MM.1S (cell line): ENCODE measurements around the gene ETAA1.

Experiments used
- DNase-seq: peaks from one replicate; pipeline ENCODE4 v3.0.0-alpha.2; 2015
- H2AFZ ChIP-seq: fragments of 300-600 bp; sonication (generic); 2 replicates; pipeline ENCODE4 v1.6.0; 2016; ENCODE audit warnings: antibody characterized with exemption, low read length
- H3F3A ChIP-seq: fragments of 300-600 bp; sonication (generic); 2 replicates; pipeline ENCODE4 v1.6.1; 2016; ENCODE audit warnings: mild to moderate bottlenecking, antibody characterized with exemption, low read length, moderate library complexity, mixed read lengths; ENCODE audit not compliant: insufficient read depth
- H3K27ac ChIP-seq: fragments of 300-600 bp; sonication (generic); 2 replicates; pipeline ENCODE4 v1.5.1; 2016; ENCODE audit warnings: mild to moderate bottlenecking, low read length
- H3K27me3 ChIP-seq: fragments of 300-600 bp; sonication (generic); replicated peaks from 2 replicates; pipeline ENCODE4 v1.6.0; 2016; ENCODE audit warnings: low read length; ENCODE audit not compliant: insufficient read depth
- H3K36me3 ChIP-seq: fragments of 300-600 bp; sonication (generic); replicated peaks from 2 replicates; pipeline ENCODE4 v1.6.1; 2016; ENCODE audit warnings: mild to moderate bottlenecking, low read length, mixed read lengths; ENCODE audit not compliant: insufficient read depth
- H3K4me1 ChIP-seq: fragments of 300-600 bp; sonication (generic); 2 replicates; pipeline ENCODE4 v1.6.1; 2016; ENCODE audit warnings: low read length, mixed read lengths
- H3K4me2 ChIP-seq: fragments of 300-600 bp; sonication (generic); 2 replicates; pipeline ENCODE4 v1.6.0; 2016; ENCODE audit warnings: low read depth, low read length
- H3K4me3 ChIP-seq: fragments of 300-600 bp; sonication (generic); 2 replicates; pipeline ENCODE4 v1.5.1; 2016; ENCODE audit warnings: low read length, mixed read lengths
- H3K79me2 ChIP-seq: fragments of 300-600 bp; sonication (generic); 2 replicates; pipeline ENCODE4 v1.6.1; 2016; ENCODE audit warnings: mixed run types, low read length, mixed read lengths
- H3K9ac ChIP-seq: fragments of 300-600 bp; sonication (generic); 2 replicates; pipeline ENCODE4 v1.6.1; 2016; ENCODE audit warnings: low read length, mixed read lengths
- H3K9me2 ChIP-seq: fragments of 300-600 bp; sonication (generic); replicated peaks from 2 replicates; pipeline ENCODE4 v1.6.1; 2016; ENCODE audit warnings: mild to moderate bottlenecking, low read length, mixed read lengths; ENCODE audit not compliant: insufficient read depth
- H3K9me3 ChIP-seq: fragments of 300-600 bp; sonication (generic); replicated peaks from 2 replicates; pipeline ENCODE4 v1.6.1; 2016; ENCODE audit warnings: mild to moderate bottlenecking, low read length, mixed read lengths; ENCODE audit not compliant: insufficient read depth
- H4K20me1 ChIP-seq: fragments of 300-600 bp; sonication (generic); 2 replicates; pipeline ENCODE4 v1.6.1; 2016; ENCODE audit warnings: mild to moderate bottlenecking, low read length, moderate library complexity, mixed read lengths; ENCODE audit not compliant: insufficient read depth
- CTCF ChIP-seq: fragments of 300-600 bp; sonication (generic); IDR thresholded peaks from 2 replicates; pipeline ENCODE4 v1.5.1; 2016; ENCODE audit warnings: antibody characterized with exemption, low read length, mixed read lengths
- EZH2 ChIP-seq: fragments of 300-600 bp; sonication (generic); optimal IDR thresholded peaks from 2 replicates; pipeline ENCODE3; 2017; ENCODE audit warnings: low read depth, mild to moderate bottlenecking, antibody characterized with exemption, low read length, mixed read lengths
- EZH2phosphoT487 ChIP-seq: fragments of 300-600 bp; sonication (generic); IDR thresholded peaks from 2 replicates; pipeline ENCODE4 v1.6.1; 2018; ENCODE audit warnings: antibody characterized with exemption, low read length

ETAA1 gene

GRCh38 chr2:67459761-67460160 lies 62.6 kb downstream of the ETAA1 start:
- no peak overlapping the region for H3K4me3 ChIP-seq

More at GRCh38 chr2:67459761-67460160, 62.6 kb downstream of the ETAA1 start:
- Histone ChIP-seq H3K4me1 (peaks cover 27% of the 10 kb centered on the region), H3K79me2 (no peaks in the 10 kb centered on the region), H4K20me1 (no peaks in the 10 kb centered on the region), H3K9ac (no peak overlapping the region), H3K36me3 (no peaks in the 10 kb centered on the region), H3K9me3 (no peaks in the 10 kb centered on the region), H3F3A (peaks cover 5% of the 10 kb centered on the region; the same call in 1 of the 2 replicates), H3K4me2 (no peak overlapping the region), H3K27ac (no peak overlapping the region), H3K9me2 (no peaks in the 10 kb centered on the region), H2AFZ (no peak overlapping the region), H3K27me3 (no peaks in the 10 kb centered on the region)
- TF ChIP-seq CTCF (no peak), EZH2phosphoT487 (no peak), EZH2 (no peak)
- DNase-seq, result no peak
